CD4-positive, alpha-beta T cell treated with Interferon gamma for 1 hour (primary cell): ENCODE measurements around the gene VSTM5.
"Not testable (repeated sequence)": the region's sequence is repeated elsewhere in the genome, so short reads cannot be mapped to it uniquely, and the experiment has no call there.

Experiments
- DNase-seq: peaks from one replicate; pipeline ENCODE4 v3.0.0-alpha.2; 2020

Gene VSTM5

GRCh38 chr11:93850594-93851018, at the start of gene VSTM5:
VSTM5 (minus strand) TSS chr11:93850618; CDS start chr11:93850502, 116 bp downstream.
- DNase-seq, result no peak

DNA sequence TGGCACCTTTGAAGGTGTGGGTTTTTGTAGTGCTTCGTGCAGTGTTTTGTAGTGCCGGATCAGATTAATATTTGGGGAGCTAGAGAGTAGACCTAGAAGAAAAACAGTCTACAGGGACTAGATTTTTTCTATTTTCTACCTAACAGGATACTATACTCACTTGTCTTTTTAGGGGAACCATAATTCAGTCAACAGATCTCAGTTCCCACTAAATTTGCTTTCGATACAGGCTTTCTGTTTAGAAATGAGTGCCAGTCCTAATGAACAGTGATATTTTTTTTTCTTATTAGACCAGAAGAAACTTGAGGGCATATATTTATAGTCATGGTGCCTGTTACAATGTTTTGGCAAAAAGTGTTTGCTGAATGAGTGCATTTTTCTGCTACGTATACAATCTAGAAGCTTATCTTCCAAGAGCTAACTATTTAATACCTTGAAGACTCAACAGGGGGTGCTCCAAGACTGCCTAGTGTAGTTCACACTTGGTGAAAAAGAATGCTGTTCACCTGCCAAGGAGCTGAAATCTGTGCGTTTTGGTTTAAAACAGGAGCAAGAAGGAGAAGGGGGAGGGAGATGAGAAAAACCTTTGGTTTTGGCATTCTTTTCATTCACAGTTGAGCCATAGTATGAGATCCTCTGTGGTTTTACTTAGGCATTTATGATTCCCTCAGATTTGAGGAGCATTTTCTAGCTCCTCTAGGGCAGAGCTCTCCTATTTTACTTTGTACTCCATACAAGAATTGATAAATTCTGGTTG, 44.9 kb upstream of the VSTM5 start:
- DNase-seq, result no peak

- DNase-seq, result no peak
Measured at GRCh38 chr11:93890391-93891051, 40.1 kb upstream of the VSTM5 start.

- DNase-seq, result no peak
Measured at GRCh38 chr11:93887111-93887510, 36.7 kb upstream of the VSTM5 start.

DNA sequence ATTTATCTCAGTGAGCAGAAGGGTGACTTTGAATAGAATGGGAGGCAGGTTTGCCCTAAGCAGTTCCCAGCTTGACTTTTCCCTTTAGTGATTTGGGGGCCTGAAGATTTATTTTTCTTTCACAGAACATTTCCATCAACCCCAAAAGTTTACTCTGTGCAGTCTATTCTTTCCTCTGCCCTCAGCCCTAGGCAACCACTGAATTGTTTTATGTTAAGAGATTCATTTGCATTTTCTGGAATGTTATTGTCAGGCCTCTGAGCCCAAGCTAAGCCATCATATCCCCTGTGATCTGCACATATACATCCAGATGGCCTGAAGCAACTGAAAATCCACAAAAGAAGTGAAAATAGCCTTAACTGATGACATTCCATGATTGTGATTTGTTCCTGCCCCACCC, 28.7 kb upstream of the VSTM5 start:
- DNase-seq, result not testable (repeated sequence)

DNA sequence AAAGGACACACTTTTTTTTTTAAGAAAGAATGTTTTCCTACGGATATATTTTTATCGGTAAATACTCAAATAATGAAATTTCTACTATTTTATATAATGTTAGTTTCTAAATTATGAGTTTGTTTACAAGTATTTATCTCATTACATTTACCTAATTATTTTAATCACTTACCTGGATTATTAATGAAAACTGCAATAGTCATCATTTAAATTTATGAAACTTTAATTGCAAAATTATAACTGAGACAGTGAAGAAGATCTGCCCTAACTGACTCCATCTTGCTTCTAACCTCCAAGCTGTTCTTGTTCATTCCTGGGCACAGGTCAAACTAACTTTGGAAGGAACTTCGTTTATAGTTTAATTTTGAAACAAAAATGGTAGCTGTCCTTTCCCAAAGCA, 25.2 kb upstream of the VSTM5 start:
- no peak for DNase-seq

- DNase-seq, result no peak
Measured at GRCh38 chr11:93871526-93871925, 21.1 kb upstream of the VSTM5 start.

DNA sequence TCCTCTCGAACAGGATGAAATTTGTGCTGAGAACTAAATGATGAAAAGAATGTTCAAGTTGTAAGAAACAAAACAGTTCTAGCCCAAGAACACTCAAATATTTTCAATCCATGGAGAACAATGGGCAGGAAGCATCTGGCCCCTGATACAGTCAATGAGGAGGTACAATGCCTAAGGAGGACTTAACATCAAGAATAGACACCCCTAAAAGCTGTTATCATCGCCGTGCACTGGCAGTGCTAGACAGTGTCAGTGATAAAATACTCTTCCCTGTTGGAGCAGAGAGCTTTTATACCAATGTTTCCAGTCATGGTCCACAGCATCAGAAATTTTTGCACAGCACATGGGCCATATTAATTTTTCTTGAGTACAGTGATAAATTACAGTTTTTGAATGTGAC, 20.2 kb upstream of the VSTM5 start:
- DNase-seq, result no peak

- no peak for DNase-seq
Measured at GRCh38 chr11:93869830-93870229, 19.4 kb upstream of the VSTM5 start.

- not testable (repeated sequence) for DNase-seq
Measured at GRCh38 chr11:93868404-93868803, 18.0 kb upstream of the VSTM5 start.

GRCh38 chr11:93861808-93862207, 11.4 kb upstream of the VSTM5 start:
- no peak for DNase-seq

DNA sequence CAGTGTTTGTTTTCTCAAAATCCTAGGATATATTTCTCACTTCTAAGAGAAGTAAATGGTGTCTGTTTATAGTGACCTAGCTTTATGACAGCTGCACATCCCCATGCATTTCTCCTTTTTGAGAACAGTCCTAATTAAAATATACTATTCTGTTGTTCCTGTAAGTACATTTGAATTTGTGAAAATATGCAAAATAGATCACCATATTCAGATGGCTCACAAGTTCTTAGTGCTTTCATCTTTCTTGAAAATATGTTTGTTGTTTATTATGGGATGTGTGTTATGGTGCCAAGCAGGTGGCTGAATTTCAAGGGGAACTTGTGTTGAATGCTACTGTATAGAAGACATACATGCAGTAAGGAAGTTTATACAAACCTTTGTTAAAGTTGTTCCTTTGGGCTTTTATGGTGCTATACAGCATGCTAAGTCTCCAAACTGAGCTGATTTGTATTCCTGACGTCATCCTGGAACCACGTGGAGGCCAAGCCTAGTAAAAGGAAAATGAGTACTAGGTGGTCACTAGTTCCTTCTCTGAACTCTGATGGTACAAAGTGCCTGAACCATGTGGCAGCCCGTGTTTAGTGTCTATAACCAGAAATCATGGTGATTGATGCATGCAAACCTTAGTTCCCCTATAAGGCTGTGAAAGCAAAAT, 7.8 kb upstream of the VSTM5 start:
- DNase-seq, result no peak

DNA sequence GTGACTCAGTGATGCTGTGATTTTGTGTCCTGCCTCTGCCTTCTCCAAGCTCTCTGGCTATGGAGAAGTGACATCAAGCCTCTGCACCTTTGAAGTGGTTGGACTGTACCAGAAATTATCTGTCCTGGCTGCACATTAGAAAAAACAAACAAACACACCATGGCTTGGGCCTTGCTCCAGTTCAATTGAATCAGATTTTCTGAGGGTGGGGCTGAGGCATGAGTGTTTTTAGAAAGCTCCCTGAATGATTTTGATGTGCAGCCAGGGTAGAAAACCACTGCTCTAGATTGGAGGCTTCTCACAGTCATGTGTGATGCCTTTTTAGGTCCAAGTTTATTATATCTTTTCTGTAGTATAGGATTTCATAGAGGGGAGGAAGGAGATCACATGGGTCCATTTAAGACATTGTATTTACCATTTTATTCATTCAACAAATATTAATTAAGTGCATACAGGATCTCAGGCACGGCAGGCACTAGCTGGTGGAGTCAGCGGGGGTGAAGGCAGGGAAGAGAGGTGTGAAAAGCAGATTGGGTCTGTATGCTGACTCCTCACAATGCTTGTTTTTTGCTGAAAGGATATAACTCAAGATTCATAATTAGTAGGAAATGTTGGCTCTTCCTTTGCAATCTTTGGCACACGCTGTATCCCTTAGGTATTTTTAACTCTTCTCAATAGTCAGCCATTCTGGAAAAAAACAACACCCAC, 7.1 kb upstream of the VSTM5 start:
- no peak for DNase-seq

GRCh38 chr11:93852242-93852641, 1.8 kb upstream of the VSTM5 start:
- DNase-seq, result no peak

DNA sequence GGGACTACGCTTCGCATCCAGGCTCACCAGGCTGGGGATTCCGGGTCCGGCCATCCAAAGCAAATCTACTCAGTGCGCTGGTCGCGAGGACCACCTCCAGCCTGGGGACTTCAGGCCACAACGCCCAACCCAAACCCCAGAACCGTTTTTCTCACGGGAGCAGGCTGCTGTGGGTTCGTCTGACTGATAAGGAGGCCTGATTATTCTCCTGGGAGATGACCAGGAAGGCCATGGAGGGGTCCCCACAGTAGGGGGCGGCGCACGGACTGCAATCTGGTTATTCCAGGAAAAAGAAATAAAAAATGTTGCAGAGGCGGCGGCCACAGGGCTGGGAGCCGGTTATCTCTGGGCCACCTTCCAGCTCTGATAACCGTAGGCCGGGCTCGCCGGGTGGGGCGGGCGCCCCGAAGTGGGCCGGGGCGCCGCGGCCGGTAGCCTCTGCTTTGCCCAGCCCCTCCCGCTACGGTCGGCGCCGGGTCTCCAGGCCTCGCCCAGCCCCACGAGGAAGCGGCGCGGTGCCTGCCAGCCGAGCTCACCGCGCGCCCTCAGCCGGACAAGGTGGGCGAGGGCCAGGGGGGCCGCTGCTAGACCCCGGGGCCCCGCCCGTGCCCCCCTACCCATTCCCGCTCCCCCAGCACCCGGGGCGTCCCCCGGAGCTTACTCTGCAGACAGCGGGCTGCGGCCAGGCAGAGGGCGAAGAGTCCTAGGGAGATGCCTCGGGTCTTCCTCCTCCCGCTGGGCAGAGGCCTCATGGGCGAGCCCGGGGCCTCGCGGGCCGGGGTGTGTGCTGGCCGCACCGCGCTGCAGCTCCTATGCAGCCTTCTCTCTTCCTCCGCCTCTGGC, 446 bp downstream of the VSTM5 start:
- DNase-seq, result no peak

DNA sequence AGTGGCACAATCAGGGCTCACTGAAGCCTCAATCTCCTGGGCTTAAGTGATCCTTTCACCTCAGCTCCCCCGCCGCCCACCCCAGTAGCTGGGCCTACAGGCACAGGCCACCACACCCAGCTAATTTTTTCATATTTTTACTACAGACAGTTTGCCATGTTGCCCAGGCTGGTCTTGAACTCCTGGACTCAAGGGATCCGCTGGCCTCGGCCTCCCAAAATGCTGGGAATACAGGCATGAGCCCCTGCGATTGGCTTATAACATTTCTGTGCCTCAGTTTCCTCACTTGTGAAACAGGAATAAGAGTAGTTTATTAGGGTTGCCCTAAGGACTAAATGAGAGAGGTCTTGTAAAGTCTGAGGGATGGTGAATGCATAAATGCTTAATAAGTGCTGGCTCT, 1.2 kb downstream of the VSTM5 start:
- DNase-seq, result no peak

- DNase-seq, result no peak
Measured at GRCh38 chr11:93846411-93846810, 4.0 kb downstream of the VSTM5 start.

GRCh38 chr11:93845181-93846092, 5.0 kb downstream of the VSTM5 start:
- no peak for DNase-seq

DNA sequence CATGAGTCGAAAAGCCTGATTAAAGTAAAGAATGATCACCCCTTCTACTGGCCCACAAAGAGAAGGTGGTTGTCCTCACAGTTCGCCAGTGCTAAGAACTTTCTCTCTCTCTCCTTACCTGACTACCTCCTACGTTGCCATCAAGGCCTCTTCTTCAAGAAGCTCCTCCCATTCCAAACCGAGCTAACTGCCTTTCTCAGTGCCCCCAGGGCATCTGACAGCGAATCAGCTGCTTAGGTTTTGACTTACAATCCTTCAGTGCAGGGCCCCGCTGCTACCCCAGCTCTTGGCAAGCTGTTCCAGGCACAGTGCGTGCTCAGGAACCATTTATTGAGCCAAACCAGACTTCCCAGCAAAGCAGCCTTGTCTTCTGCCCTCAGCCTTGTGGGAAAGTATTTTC, 5.8 kb downstream of the VSTM5 start:
- DNase-seq, result no peak

- DNase-seq, result no peak
Measured at GRCh38 chr11:93843906-93844305, 6.5 kb downstream of the VSTM5 start.

DNA sequence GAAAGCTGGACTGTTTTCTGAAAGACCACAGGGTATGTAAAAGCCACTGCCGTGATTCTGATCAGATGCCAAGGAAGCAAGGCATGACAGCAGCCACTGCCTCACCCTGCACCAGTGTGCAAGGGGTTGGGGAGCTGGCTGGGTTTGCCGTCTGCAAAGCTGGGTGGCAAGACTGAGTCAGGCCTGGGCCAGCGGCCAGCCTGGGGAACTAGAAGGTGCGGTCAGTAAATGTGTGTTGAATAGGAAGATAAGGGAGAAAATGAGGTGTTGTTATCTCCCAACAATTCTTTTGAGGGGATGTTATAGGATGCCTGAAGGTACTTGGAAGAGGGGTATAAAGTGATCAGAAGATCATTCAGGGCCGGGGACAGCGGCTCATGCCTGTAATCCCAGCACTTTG, 8.0 kb downstream of the VSTM5 start:
- no peak for DNase-seq
